ENCODE measurements around the gene SOX6.

DNA sequence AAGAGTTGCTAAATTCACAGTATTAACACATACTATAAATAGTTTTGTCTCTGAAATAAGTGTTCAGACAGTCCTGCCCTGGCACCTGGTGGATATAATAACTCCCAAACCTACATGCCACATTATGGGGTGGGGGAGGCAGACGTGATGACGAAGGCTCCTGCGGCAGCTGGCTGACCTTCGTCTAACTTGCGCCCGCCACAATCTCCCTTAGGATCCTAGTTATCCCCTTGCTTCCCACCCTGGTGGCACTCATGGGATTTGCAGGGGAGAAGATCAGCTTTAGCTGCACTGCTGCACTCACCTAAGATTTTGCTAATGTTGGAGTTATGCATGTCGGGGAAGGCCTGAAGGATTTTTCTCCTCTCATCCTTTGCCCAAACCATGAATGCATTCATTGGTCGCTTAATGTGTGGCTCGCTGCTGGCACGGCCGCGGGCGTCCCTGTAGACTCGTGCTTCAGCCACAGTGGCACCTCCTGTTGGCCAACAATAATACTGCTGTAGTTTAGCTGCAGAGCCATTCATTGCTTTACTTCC is 367.6 kb downstream of the SOX6 start:
- TF ChIP-seq CTCF (IDR thresholded peaks at IDR 0.05; ENCODE audit: insufficient read depth, low read depth, low read length) (no peak), EZH2 (IDR thresholded peaks at IDR 0.05; ENCODE audit: insufficient read depth, low read length) (no peak)

All from astrocyte (in vitro differentiated cells and primary cell).